Nucleus accumbens (tissue), 56 donors: ENCODE results near the gene STIM1.

Experiments
- DNase-seq, 56 donors: peaks; one replicate each; lab custom pipeline; 2025; lab: John Stamatoyannopoulos, UW

STIM1 gene

DNA sequence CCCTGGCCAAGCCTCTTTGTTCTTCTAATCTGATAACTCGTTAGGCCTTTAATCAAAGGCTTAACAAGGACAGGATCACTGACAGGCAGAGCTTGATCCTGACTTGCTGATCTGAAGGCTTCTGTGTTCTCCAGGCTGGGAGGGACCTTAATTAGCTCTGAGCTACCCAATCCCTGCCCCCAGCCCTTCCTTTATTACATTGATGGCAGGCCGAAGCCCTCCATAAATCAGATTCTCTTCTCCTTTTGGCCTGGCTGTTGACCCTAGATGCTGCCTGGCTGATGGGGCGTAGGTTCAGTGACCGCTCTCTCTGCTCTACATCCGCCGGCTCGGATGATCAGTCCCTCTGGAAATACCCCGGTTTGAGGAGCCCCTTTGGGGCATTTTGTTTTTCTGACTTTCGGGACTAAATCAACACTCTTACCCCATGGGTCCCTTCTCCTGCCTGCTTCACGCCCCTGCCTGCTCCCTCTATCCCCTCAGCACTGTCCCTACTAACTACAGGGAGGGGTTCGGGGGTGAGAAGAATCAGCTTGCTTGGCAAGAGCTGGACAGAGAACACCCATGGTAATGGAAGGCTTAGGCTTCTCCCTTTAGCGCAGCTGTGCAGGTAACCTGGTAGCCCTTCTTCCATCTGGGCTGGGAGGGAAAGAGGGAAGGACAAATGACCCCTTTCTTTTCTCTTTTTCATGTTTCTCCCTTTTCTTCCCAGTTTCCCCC is 229.1 kb downstream of the STIM1 start:
- DNase-seq, result no peak

DNA sequence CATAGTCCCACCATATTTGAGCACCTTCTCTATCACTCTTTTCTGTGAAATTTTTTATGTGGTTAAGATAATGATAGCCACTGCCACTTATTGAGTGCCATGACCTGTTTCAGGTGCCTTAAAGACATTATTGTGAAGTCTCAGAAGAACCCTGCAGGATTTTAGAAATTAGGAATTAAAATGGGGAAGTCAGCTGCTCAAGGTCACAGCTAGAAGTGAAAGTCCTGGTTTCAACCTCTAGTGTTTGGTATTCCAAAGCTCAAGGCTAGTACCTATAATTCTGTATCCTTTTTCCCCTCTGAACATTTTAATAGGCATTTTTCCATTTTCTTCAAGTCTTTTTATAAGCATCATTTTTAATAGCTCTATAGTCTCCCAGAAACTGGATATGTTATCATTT is 230.1 kb downstream of the STIM1 start:
- no peak for DNase-seq

GRCh38 chr11:4086575-4087353 is 231.3 kb downstream of the STIM1 start:
- no peak for DNase-seq

DNA sequence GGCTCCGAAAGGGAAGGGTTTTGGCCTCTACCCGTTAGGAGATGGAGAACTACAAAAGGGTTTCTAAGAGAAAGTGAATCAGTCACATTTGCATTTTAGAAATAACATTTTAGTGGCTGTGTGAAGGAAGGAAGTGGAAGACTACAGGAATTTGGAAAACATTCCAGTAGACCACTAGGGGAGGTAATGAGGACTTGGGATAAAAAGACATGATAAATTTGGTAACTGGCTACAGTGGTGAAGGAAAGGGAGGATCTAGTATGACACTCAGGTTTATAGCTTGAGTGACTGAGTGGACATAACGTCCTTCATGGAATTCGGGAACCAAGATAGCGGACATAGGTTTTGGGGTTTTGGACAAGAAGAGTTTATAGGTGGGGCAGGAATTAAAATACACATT is 232.1 kb downstream of the STIM1 start:
- DNase-seq, result no peak

GRCh38 chr11:4090258-4090657 is 234.8 kb downstream of the STIM1 start:
- no peak for DNase-seq

- no peak for DNase-seq
Observed at GRCh38 chr11:4092026-4092425, 236.6 kb downstream of the STIM1 start.

GRCh38 chr11:4093519-4094347 is 238.3 kb downstream of the STIM1 start:
- peak in 1 of 56 donors; percentile 45 for DNase-seq

GRCh38 chr11:4094348-4095291 is 239.2 kb downstream of the STIM1 start, which contains the start of gene RRM1:
RRM1 (plus strand) TSS chr11:4094799; CDS start chr11:4095013, 214 bp downstream.
- DNase-seq, result peak; percentile 75 to 98 (median 94)

DNA sequence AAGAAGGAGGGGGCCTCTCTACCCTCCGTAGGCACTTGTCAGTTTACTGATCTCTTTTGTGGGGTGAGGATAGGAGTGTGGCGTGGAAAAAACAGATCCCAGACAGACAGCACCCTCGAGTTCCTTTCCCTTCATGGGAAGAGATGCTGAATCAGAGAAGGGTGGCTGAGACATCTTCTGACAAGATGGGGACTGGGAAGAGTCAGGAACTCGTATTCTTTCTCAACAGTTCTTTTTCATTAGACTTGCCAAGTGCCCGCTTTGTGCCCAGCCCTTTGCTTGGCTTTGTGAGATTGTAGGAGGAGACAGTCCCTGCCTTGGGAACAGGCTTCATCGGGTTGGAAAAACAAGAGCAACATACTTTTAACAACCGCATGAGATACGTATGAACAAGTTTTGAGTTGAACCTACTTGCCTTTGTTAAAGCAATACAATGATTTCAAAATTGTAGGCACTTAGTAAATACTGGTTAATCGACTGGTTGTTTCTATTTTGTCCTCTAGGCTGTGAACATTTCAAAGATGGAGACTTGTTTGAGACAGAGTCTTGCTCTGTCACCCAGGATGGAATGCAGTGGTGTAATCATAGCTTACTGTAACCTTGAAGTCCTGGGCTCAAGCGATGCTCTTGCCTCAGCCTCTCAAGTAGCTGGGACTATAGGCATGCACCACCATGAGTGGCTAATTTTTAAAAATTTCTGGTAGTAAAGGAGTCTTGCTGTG is 240.2 kb downstream of the STIM1 start:
- peak in 1 of 56 donors; percentile 24 for DNase-seq

- DNase-seq, result no peak
Observed at GRCh38 chr11:4098026-4098621, 242.7 kb downstream of the STIM1 start.

GRCh38 chr11:4102711-4103110 is 247.2 kb downstream of the STIM1 start:
- no peak for DNase-seq

GRCh38 chr11:4103269-4103668 is 247.8 kb downstream of the STIM1 start:
- no peak for DNase-seq

DNA sequence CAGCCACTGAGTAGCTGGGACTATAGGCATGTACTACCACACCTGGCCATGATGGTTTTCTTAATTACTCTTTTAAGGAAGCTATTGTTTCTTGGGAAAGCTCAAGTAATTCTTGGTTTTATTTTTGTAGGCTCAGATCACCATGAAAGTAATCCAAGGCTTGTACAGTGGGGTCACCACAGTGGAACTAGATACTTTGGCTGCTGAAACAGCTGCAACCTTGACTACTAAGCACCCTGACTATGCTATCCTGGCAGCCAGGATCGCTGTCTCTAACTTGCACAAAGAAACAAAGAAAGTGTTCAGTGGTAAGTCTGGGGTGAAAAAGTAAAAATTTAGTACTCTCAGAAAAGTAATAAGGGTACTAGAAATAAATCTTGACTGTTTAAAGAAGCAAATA is 250.5 kb downstream of the STIM1 start:
- DNase-seq, result no peak

DNA sequence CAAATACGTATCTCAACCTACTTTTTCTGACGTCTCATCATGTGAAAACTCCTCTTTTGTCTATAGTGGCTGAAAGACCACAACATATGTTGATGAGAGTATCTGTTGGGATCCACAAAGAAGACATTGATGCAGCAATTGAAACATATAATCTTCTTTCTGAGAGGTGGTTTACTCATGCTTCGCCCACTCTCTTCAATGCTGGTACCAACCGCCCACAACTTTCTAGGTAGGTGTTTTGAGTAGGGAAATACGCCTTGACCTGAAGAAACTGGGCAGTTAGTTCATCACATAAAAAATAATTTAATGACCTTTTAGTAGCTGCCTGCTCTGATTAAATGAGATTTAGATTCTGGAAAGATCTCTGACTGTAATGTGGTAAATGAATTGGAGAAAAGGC is 256.4 kb downstream of the STIM1 start:
- DNase-seq, result no peak

DNA sequence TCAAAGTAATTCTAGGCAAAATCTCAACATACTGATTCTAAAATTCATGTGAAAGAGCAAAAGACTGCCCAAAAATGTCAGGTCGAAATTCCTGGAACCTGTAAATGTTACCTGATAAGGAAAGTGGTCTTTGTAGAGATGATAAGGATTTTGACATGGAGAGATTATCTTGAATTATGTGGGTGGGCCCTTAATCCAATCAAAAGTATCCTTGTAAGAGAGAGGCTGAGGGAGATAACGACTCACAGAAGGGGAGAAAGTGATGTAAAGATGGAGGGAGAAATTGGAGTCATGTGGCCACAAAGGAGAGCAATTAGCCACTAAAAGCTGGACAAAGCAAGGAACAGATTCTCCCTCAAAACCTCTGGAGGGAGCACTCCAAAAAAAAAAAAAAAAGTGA is 259.7 kb downstream of the STIM1 start:
- DNase-seq, result no peak

DNA sequence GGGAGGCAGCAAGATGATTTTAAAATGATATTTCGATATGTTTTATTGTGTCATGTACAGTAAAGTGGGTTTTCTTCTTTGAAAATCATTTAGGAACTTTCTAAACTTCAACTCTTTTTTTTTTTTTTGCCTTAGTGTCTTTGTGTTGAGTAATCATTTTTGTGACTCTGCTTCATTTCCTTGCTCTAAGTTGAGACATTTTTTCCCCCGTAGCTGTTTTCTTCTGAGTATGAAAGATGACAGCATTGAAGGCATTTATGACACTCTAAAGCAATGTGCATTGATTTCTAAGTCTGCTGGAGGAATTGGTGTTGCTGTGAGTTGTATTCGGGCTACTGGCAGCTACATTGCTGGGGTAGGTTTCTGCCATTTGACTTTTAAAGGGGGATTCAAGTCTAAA is 262.6 kb downstream of the STIM1 start:
- no peak for DNase-seq

DNA sequence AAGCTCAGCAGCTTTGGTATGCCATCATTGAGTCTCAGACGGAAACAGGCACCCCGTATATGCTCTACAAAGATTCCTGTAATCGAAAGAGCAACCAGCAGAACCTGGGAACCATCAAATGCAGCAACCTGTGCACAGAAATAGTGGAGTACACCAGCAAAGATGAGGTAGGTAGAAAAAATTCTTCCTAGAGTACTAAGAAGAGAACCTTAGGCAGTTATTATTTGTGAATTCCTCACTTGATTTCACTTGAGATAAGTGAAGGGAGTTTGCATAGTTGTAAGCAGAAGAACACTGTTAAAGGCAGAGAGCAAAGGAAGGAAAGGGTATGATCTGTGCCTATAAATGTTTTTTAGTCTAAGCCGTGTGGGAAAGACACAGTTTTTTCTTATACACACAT is 267.8 kb downstream of the STIM1 start:
- no peak for DNase-seq

DNA sequence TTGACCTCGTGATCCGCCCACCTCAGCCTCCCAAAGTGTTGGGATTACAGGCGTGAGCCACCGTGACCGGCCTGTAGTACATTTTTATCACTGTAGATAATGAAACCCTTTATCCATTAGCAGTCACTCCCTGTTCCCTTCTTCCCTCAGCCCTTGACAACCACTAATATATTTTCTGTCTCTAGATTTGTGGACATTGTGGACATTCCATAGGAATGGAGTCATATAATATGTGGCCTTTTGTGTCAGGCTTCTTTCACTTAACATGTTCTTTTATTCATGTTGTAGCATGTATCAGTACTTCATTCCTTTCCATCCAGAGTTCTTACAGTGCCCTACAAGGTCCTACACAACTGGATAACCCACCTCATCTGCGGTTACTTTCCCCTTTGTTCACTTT is 269.7 kb downstream of the STIM1 start:
- no peak for DNase-seq

DNA sequence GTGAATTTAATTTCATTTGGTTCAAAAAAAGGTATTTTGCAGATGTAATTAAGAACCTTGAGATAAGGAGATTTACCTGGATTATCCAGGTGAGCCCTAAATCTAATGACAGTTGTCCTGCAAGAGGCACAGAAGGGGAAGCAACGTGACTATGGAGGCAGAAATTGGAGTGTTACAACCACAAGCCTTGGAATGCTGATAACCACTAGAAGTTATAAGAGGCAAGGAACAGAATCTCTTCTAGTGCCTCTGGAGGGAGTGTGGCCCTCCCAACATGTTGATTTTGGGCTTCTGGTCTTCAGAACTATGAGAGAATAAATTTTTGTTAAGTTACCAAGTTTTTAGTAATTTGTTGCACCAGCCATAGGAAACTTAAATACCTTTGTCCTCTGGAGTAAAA is 271.9 kb downstream of the STIM1 start:
- no peak for DNase-seq
